Mesothelial cell of epicardium (in vitro differentiated cells): Measurements from ENCODE around the gene ALKBH3. TPM values are rescaled to one million over a fixed set of nuclear protein-coding genes. Genes with fewer than 3 reads are reported as not detected.
A peak's percentile ranks its signal among the peaks of the same experiment; 100 is the strongest.

Experiments
- DNase-seq, 2 experiments: peaks; one replicate each; pipeline ENCODE4 v3.0.0; 2021; ENCODE audit warnings: low spot score in 2 of 2; ENCODE audit not compliant: unreplicated experiment in 2 of 2
- H3K27ac Mint-ChIP-seq: 2 replicates; pipeline ENCODE4 v1.8.0; 2021; ENCODE audit warnings: mixed read lengths
- H3K27me3 Mint-ChIP-seq: 2 replicates; pipeline ENCODE4 v1.8.0; 2021; ENCODE audit warnings: low read depth, mixed read lengths
- H3K36me3 Mint-ChIP-seq: 2 replicates; pipeline ENCODE4 v1.8.0; 2021; ENCODE audit warnings: mixed read lengths
- H3K4me1 Mint-ChIP-seq: 2 replicates; pipeline ENCODE4 v1.8.0; 2021; ENCODE audit warnings: mixed read lengths
- H3K4me3 Mint-ChIP-seq: 2 replicates; pipeline ENCODE4 v1.8.0; 2021; ENCODE audit warnings: mild to moderate bottlenecking, moderate library complexity, mixed read lengths
- H3K9me3 Mint-ChIP-seq: 2 replicates; pipeline ENCODE4 v1.8.0; 2021; ENCODE audit warnings: mixed read lengths
- CTCF ChIP-seq: fragments of 200-600 bp; sonication (generic); IDR thresholded peaks from one replicate; pipeline ENCODE4 v1.5.0; 2021; ENCODE audit warnings: antibody characterized with exemption; ENCODE audit not compliant: unreplicated experiment
- total RNA-seq: library from RNA; stranded (reverse); gene quantifications from 3 replicates; pipeline ENCODE4 v1.2.1, GENCODE V29; 2021

Gene ALKBH3
- total RNA-seq, 1 donor from 2014 or later, result 24.3 TPM

- Mint-ChIP-seq H3K36me3 (peaks cover 52% of the 10 kb centered on the region), H3K27ac (peak overlapping the region; percentile 34), H3K4me1 (peaks cover 6% of the 10 kb centered on the region), H3K4me3 (no peak overlapping the region), H3K27me3 (no peaks in the 10 kb centered on the region), H3K9me3 (no peaks in the 10 kb centered on the region)
- no peak for DNase-seq
- no peak for TF ChIP-seq CTCF
Observed at GRCh38 chr11:43894546-43894945, 13.9 kb downstream of the ALKBH3 start.

GRCh38 chr11:43895601-43896000, 15.0 kb downstream of the ALKBH3 start:
- no peak for TF ChIP-seq CTCF
- no peaks in the 10 kb centered on the region for H3K27me3 Mint-ChIP-seq
- no peak for DNase-seq
- H3K9me3 Mint-ChIP-seq, result no peaks in the 10 kb centered on the region
- no peak overlapping the region for H3K27ac Mint-ChIP-seq
- H3K4me1 Mint-ChIP-seq, result peaks cover 6% of the 10 kb centered on the region
- no peak overlapping the region for H3K4me3 Mint-ChIP-seq
- peaks cover 49% of the 10 kb centered on the region for H3K36me3 Mint-ChIP-seq

- no peaks in the 10 kb centered on the region for H3K9me3 Mint-ChIP-seq
- H3K4me3 Mint-ChIP-seq, result no peak overlapping the region
- H3K27me3 Mint-ChIP-seq, result no peaks in the 10 kb centered on the region
- H3K36me3 Mint-ChIP-seq, result peaks cover 54% of the 10 kb centered on the region
- no peak for DNase-seq
- no peak overlapping the region for H3K27ac Mint-ChIP-seq
- no peak for TF ChIP-seq CTCF
- peaks cover 6% of the 10 kb centered on the region for H3K4me1 Mint-ChIP-seq
Observed at GRCh38 chr11:43898574-43898973, 17.9 kb downstream of the ALKBH3 start.

GRCh38 chr11:43899094-43899493, 18.5 kb downstream of the ALKBH3 start:
- Mint-ChIP-seq H3K4me1 (peaks cover 5% of the 10 kb centered on the region), H3K9me3 (no peaks in the 10 kb centered on the region), H3K4me3 (no peak overlapping the region), H3K27me3 (no peaks in the 10 kb centered on the region), H3K36me3 (peaks cover 59% of the 10 kb centered on the region), H3K27ac (no peak overlapping the region)
- no peak for TF ChIP-seq CTCF
- no peak for DNase-seq

GRCh38 chr11:43901551-43901950, 20.9 kb downstream of the ALKBH3 start:
- peaks cover 46% of the 10 kb centered on the region for H3K36me3 Mint-ChIP-seq
- H3K27ac Mint-ChIP-seq, result no peak overlapping the region
- H3K27me3 Mint-ChIP-seq, result no peaks in the 10 kb centered on the region
- no peak overlapping the region for H3K4me3 Mint-ChIP-seq
- TF ChIP-seq CTCF, result no peak
- no peak for DNase-seq
- peaks cover 14% of the 10 kb centered on the region for H3K4me1 Mint-ChIP-seq
- H3K9me3 Mint-ChIP-seq, result no peaks in the 10 kb centered on the region

GRCh38 chr11:43903078-43903477, 22.4 kb downstream of the ALKBH3 start:
- Mint-ChIP-seq H3K27me3 (no peaks in the 10 kb centered on the region), H3K36me3 (peaks cover 43% of the 10 kb centered on the region), H3K9me3 (no peaks in the 10 kb centered on the region), H3K4me1 (peaks cover 14% of the 10 kb centered on the region), H3K4me3 (no peak overlapping the region), H3K27ac (no peak overlapping the region)
- DNase-seq, result no peak
- TF ChIP-seq CTCF, result no peak
